Testis (tissue), 3 donors: ENCODE results near the gene IL17RA. TPM values are rescaled to one million over a fixed set of nuclear protein-coding genes. Genes with fewer than 3 reads are reported as not detected.

ENCODE experiments used
- DNase-seq: peaks from one replicate; pipeline ENCODE4 v3.0.0-alpha.2; 2019
- H3K27ac ChIP-seq, 2 donors: fragments of 200-600 bp; sonication (generic); one replicate each; pipeline ENCODE4 v1.5.1; 2019
- H3K27me3 ChIP-seq: fragments of 200-600 bp; sonication (generic); one replicate; pipeline ENCODE4 v1.5.1; 2019
- H3K36me3 ChIP-seq: fragments of 200-600 bp; sonication (generic); one replicate; pipeline ENCODE4 v1.5.1; 2017; ENCODE audit warnings: low read depth; ENCODE audit errors: missing control alignments
- H3K4me1 ChIP-seq: fragments of 200-600 bp; sonication (generic); one replicate; pipeline ENCODE4 v1.5.1; 2019
- H3K4me3 ChIP-seq, 2 donors: fragments of 200-600 bp; sonication (generic); one replicate each; pipeline ENCODE4 v1.5.1; 2017 to 2019
- H3K9me3 ChIP-seq: fragments of 200-600 bp; sonication (generic); one replicate; pipeline ENCODE4 v1.5.1; 2017
- POLR2A ChIP-seq: fragments of 450-650 bp; IDR thresholded peaks from one replicate; pipeline ENCODE4 v1.6.1; 2017; ENCODE audit warnings: antibody characterized with exemption, mild to moderate bottlenecking, moderate library complexity
- WGBS, 2 donors: methylation state at CpG; one replicate each; pipeline ENCODE4 v1.1.5; 2018; 5-methylcytosine and 5-hydroxymethylcytosine counted together
- intact Hi-C: fragments of 100-400 bp; cut with DNase I; formaldehyde crosslinking; loops from one replicate; pipeline ENCODE4 v1.15.1; 2023; ENCODE audit warnings: low total_unique reads
- polyA plus RNA-seq: library from polyadenylated mRNA; stranded (reverse); fragments of 350-450 nt; fragmentation: Illumina TruSeq; extraction: RNeasy Lipid Tissue Mini Kit (QIAGEN cat#74804); gene quantifications from one replicate; pipeline ENCODE4 v1.2.3, GENCODE V29; 2014; ENCODE audit warnings: low read depth, low replicate concordance; ENCODE audit not compliant: insufficient read depth
- total RNA-seq, 2 donors: library from RNA; depleted of rRNA; stranded (reverse); fragments of >200 nt; gene quantifications; one replicate each; pipeline ENCODE4 v1.2.3, GENCODE V29; 2016
- TF ChIP-seq, protein P1 (sequence below), 3 experiments: fragments of 450-650 bp in 2 of 3; fragments of 200-600 bp in 1 of 3; sonication (generic) in 1 of 3; IDR thresholded peaks; one replicate each; pipeline ENCODE4 v1.5.1; 2016 to 2019; ENCODE audit warnings: antibody characterized with exemption in 3 of 3, mild to moderate bottlenecking in 2 of 3, moderate library complexity in 1 of 3

Gene IL17RA
- total and polyA plus RNA-seq, 3 donors from 2014 or later = 6.8 to 12.8 (median 8.3) TPM

DNA sequence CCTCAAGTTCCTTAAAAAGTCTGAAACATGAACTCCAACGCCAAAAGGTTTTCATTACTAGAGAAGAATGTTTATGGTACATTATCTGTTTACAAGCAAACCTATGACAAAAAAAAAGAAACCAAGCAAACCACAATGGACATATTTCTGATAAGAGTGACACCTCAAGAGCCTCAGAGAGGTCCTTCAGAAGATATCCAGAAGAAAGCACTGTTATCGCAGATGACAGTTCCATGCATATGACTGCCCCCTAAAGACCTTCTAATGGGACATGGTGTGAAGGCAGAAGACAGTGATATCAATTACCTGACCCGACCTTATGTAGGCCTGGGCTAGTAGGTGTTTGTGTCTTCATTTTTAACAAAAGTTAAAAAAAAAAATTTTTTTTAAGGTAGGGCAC, 71.1 kb downstream of the IL17RA start:
- no peak overlapping the region for H3K27ac ChIP-seq
- peaks cover 10% of the 10 kb centered on the region for H3K4me1 ChIP-seq
- no peak for TF ChIP-seq POLR2A
- no peak for DNase-seq
- no peaks in the 10 kb centered on the region for H3K36me3 ChIP-seq
- no peak overlapping the region for H3K4me3 ChIP-seq
- intact Hi-C loops = no loop called here
- no peaks in the 10 kb centered on the region for H3K27me3 ChIP-seq
- WGBS, 2 donors = 71 to 77% methylated on average over 3 of the region's 3 CpGs
- H3K9me3 ChIP-seq = no peaks in the 10 kb centered on the region

DNA sequence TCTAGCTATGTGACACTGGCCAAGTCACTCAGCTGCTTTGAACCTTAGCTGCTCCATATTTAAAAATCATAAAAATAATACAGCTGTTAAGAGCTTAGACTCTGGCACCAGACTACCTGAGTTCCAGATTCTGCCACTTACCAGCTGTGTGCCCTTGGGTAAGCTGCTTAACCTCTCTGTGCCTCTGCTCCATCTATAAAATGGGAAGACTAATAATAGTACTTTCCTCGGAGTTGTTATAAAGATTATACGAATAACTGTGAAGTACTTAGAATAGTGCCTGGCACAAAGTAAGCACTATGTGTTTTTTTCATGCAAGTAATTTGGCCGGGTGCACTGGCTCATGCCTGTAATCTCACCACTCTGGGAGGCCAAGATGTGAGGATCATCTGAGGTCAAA, 72.9 kb downstream of the IL17RA start:
- no peak for TF ChIP-seq POLR2A
- TF ChIP-seq, protein P1, sequence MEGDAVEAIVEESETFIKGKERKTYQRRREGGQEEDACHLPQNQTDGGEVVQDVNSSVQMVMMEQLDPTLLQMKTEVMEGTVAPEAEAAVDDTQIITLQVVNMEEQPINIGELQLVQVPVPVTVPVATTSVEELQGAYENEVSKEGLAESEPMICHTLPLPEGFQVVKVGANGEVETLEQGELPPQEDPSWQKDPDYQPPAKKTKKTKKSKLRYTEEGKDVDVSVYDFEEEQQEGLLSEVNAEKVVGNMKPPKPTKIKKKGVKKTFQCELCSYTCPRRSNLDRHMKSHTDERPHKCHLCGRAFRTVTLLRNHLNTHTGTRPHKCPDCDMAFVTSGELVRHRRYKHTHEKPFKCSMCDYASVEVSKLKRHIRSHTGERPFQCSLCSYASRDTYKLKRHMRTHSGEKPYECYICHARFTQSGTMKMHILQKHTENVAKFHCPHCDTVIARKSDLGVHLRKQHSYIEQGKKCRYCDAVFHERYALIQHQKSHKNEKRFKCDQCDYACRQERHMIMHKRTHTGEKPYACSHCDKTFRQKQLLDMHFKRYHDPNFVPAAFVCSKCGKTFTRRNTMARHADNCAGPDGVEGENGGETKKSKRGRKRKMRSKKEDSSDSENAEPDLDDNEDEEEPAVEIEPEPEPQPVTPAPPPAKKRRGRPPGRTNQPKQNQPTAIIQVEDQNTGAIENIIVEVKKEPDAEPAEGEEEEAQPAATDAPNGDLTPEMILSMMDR (IDR thresholded peaks at IDR 0.05) = no peak
- H3K27me3 ChIP-seq = no peaks in the 10 kb centered on the region
- H3K4me1 ChIP-seq = peaks cover 10% of the 10 kb centered on the region
- H3K9me3 ChIP-seq = no peaks in the 10 kb centered on the region
- DNase-seq = no peak
- H3K4me3 ChIP-seq = peak overlapping the region in 1 of 2 donors; percentile 91
- intact Hi-C loops = no loop called here
- no peaks in the 10 kb centered on the region for H3K36me3 ChIP-seq
- WGBS, 2 donors = 43 to 65% methylated on average over 3 of the region's 3 CpGs
- H3K27ac ChIP-seq = no peak overlapping the region

DNA sequence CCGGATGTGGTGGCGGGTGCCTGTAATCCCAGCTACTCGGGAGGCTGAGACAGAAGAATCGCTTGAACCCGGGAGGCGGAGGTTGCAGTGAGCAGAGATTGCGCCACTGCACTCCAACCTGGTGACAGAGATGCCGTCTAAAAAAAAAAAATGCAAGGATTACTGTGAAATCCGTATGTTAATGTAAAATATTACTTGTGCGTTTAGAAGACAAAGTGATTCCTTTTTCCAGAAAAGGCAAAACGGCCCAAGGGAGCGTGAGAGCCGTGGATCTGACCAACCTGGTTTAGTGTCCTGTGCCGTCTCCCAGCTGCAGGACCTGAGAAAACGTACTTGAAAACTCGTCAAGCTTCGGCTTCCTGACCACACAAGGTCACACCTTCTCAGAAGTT, 73.4 kb downstream of the IL17RA start:
- TF ChIP-seq POLR2A = no peak
- TF ChIP-seq, protein P1 (IDR thresholded peaks at IDR 0.05) = no peak
- WGBS, 2 donors = 34 to 36% methylated on average over 17 of the region's 17 CpGs
- intact Hi-C loops = no loop called here
- no peak for DNase-seq
- Histone ChIP-seq H3K9me3 (no peaks in the 10 kb centered on the region), H3K27ac (peak overlapping the region; percentile 61 to 92), H3K36me3 (no peaks in the 10 kb centered on the region), H3K4me3 (peak overlapping the region; percentile 78 to 91), H3K27me3 (no peaks in the 10 kb centered on the region), H3K4me1 (peaks cover 10% of the 10 kb centered on the region)

DNA sequence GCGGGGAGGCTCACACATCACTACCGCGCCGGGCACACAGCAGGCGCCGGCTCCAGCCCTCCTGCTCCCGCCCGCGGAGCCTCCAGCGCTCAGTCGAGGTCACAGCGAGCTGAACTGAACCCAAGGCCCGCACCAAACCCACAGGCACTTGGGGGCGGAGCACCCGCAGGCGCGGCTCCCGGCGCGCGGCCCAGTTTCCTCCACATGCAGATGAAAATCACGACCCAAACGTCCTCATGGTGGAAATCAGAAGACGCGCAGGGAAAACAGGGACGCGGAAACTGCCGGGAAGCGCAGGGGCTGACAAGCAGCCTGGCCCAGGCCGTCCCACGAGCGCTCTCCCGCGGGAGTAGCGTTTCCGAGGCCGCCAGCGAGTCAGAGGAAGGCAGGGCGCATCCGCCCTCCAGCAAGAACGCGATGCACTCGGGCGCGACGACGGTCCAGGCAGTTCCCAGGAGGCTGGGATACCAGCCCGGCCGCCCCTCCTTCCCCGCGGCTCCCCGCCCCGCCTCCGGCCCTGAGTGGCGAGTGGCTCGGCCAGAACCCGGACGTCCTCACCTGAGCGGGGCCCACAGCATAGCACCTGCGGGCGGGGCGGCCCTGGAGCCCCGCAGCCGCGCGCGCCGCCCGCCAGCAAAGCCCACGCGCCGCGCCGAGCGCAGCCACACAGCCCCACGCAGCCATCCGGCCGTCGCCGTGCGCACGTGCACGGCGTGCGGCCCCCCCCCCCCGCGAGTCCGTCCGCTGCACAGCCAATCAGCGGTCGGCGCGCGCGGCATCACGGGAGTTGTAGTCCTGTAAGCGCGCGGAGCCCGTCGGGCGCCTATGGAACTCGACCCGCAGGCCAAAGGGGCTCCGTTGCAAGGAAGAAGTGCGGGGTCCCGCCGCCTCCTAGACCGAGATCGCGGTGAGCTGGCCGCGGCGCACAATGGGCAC, 74.0 kb downstream of the IL17RA start, which contains the start of gene HDHD5:
TSS of gene HDHD5 (minus strand) at position 710 of the 936 bp plus-strand sequence. CDS start at position 684, 26 bp downstream.
- Histone ChIP-seq H3K27me3 (no peaks in the 10 kb centered on the region), H3K4me1 (peaks cover 10% of the 10 kb centered on the region), H3K9me3 (no peaks in the 10 kb centered on the region), H3K4me3 (peak within 1 kb of the TSS; percentile 78 to 91), H3K36me3 (no peaks in the 10 kb centered on the region), H3K27ac (peak within 1 kb of the TSS; percentile 84 to 92)
- WGBS, 2 donors = 1 to 3% methylated on average over 16 to 58 of the region's 114 CpGs
- intact Hi-C loops = no loop called here
- DNase-seq = peak; percentile 94
- TF ChIP-seq, protein P1 (IDR thresholded peaks at IDR 0.05) = no peak
- TF ChIP-seq POLR2A = no peak

DNA sequence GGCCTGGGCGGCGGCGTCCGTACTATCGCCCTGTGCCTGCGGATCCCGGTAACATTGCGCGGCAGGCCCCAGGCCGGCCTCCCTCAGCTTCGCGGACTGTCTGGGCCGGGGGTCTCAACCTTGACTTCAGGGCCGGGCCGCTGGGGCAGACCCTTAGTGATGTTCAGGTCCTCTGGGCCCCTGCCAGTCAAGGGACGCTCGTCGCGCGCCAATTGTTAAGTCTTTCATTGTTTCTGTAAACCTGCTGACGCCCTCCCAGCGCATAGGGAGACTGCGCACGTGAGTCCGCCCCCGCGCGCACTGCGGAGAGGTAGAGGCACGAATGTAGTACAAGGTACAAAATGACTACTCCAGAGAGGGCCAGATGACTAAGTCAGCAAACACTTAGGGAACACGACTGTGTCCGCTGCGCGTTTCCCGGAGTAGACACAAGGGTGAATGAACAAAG, 74.7 kb downstream of the IL17RA start:
- WGBS, 2 donors = 2 to 3% methylated on average over 17 to 34 of the region's 35 CpGs
- no peaks in the 10 kb centered on the region for H3K9me3 ChIP-seq

More for the DNA sequence above, 74.7 kb downstream of the IL17RA start:
- intact Hi-C loops = no loop called here
- TF ChIP-seq POLR2A = no peak
- TF ChIP-seq, protein P1 (IDR thresholded peaks at IDR 0.05) = no peak
- Histone ChIP-seq H3K27me3 (no peaks in the 10 kb centered on the region), H3K4me3 (peak overlapping the region; percentile 78 to 91), H3K27ac (peak overlapping the region; percentile 84 to 92), H3K4me1 (peaks cover 10% of the 10 kb centered on the region), H3K36me3 (no peaks in the 10 kb centered on the region)
- peak; percentile 71 for DNase-seq
